ENCODE data around the gene PROM2.
A peak's percentile ranks its signal among the peaks of the same experiment; 100 is the strongest.

The PROM2 gene, protein sequence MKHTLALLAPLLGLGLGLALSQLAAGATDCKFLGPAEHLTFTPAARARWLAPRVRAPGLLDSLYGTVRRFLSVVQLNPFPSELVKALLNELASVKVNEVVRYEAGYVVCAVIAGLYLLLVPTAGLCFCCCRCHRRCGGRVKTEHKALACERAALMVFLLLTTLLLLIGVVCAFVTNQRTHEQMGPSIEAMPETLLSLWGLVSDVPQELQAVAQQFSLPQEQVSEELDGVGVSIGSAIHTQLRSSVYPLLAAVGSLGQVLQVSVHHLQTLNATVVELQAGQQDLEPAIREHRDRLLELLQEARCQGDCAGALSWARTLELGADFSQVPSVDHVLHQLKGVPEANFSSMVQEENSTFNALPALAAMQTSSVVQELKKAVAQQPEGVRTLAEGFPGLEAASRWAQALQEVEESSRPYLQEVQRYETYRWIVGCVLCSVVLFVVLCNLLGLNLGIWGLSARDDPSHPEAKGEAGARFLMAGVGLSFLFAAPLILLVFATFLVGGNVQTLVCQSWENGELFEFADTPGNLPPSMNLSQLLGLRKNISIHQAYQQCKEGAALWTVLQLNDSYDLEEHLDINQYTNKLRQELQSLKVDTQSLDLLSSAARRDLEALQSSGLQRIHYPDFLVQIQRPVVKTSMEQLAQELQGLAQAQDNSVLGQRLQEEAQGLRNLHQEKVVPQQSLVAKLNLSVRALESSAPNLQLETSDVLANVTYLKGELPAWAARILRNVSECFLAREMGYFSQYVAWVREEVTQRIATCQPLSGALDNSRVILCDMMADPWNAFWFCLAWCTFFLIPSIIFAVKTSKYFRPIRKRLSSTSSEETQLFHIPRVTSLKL

DNA sequence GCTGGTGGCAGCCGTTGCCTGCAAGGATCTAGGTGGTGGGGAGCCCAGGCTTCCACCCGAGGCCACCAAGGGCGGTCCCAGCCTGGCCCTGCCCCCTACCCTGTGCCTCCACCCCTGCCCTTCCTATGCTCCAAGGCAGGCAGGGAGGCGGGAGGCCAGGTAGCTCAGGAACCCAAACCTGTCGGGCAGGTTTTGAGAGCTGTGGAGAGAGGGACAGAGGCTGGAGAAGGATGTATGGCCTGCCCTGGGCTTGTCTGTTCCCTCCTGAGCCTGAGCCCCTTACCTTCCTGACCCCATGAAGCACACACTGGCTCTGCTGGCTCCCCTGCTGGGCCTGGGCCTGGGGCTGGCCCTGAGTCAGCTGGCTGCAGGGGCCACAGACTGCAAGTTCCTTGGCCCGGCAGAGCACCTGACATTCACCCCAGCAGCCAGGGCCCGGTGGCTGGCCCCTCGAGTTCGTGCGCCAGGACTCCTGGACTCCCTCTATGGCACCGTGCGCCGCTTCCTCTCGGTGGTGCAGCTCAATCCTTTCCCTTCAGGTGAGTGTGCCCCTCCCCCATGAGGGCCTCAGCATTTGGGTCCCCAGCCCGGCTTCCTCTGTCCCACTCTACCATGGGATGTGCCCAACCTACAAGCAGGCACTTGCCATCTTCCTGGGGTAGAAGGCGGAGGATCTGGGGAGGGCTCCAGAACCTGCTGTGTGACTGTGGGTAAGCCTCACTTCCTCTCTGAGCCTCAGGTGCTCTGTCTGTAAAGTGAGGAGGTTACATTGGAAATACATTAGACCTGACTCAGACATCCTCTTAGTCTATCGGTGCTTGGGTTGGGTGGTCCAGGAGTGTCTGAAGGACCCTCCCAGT is at the start of gene PROM2:
Gene PROM2 (plus strand): TSS at position 159 of the 860 bp plus-strand sequence. CDS start 137 bp downstream, at position 296.
- Histone ChIP-seq H3K9me3 (no peaks in the 10 kb centered on the region), H3K27ac (no peak within 1 kb of the TSS), H3K4me3 (no peak within 1 kb of the TSS), H3K4me1 (peaks cover 0 to 18% (median 0%) of the 10 kb centered on the region in 4 donors), H3K27me3 (no peaks in the 10 kb centered on the region), H3K36me3 (no peaks in the 10 kb centered on the region)
- peak; percentile 10 to 62 for DNase-seq
- TF ChIP-seq, protein P1, sequence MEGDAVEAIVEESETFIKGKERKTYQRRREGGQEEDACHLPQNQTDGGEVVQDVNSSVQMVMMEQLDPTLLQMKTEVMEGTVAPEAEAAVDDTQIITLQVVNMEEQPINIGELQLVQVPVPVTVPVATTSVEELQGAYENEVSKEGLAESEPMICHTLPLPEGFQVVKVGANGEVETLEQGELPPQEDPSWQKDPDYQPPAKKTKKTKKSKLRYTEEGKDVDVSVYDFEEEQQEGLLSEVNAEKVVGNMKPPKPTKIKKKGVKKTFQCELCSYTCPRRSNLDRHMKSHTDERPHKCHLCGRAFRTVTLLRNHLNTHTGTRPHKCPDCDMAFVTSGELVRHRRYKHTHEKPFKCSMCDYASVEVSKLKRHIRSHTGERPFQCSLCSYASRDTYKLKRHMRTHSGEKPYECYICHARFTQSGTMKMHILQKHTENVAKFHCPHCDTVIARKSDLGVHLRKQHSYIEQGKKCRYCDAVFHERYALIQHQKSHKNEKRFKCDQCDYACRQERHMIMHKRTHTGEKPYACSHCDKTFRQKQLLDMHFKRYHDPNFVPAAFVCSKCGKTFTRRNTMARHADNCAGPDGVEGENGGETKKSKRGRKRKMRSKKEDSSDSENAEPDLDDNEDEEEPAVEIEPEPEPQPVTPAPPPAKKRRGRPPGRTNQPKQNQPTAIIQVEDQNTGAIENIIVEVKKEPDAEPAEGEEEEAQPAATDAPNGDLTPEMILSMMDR (IDR thresholded peaks at IDR 0.05), result no peak
- intact Hi-C loops (cut with DNase I; ENCODE audit: low total_unique reads), result no loop called here

DNA sequence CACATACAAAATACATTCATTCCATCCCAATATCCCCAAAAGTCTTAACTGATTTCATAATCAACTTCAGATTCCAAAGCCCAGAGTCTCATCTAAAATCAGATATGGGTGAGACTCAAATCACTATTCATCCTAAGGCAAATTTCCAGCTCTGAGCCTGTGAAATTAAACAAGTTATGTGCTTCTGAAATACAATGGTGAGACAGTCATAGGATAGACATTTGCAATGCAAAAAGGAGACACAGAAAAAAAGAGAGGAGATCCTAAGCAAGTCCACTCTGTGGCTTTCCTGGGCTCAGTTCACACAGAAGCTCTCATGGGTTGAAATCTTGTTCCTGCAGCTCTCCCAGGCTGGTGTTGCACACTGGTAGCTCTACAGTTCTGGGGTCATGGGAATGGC is 48.6 kb upstream of the PROM2 start:
- TF ChIP-seq, protein P1 (IDR thresholded peaks at IDR 0.05), result no peak
- H3K9me3 ChIP-seq, result peaks cover 0 to 93% (median 36%) of the 10 kb centered on the region in 3 donors
- no peak overlapping the region for H3K4me3 ChIP-seq
- no peaks in the 10 kb centered on the region for H3K27me3 ChIP-seq
- peaks cover 19 to 42% (median 41%) of the 10 kb centered on the region in 3 donors for H3K36me3 ChIP-seq
- intact Hi-C loops (cut with DNase I; ENCODE audit: low total_unique reads), result no loop called here
- no peaks in the 10 kb centered on the region for H3K4me1 ChIP-seq
- no peak for DNase-seq
- no peak overlapping the region for H3K27ac ChIP-seq

DNA sequence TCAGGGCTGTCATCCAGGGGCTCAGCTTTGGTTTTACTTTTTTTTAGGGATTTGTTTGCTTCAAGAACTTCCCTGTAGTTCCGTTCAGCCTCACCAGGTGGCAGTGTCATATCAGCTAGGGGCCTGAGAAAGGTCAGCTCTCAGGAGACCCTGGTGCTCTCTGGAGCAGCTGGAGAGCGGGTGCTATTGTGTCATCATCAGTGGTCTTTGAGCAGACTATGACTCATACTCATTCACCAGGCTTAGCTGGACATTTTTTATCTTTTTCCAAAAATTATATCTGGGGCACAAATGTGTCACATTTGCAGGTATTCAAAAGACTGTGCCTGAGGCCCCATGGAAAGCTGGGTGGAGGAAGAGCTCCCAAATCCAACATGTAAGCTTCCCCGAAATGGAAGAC is 42.5 kb upstream of the PROM2 start:
- peaks cover 0 to 93% (median 28%) of the 10 kb centered on the region in 3 donors for H3K9me3 ChIP-seq
- intact Hi-C loops (cut with DNase I; ENCODE audit: low total_unique reads), result no loop called here
- TF ChIP-seq, protein P1 (IDR thresholded peaks at IDR 0.05), result no peak

DNA sequence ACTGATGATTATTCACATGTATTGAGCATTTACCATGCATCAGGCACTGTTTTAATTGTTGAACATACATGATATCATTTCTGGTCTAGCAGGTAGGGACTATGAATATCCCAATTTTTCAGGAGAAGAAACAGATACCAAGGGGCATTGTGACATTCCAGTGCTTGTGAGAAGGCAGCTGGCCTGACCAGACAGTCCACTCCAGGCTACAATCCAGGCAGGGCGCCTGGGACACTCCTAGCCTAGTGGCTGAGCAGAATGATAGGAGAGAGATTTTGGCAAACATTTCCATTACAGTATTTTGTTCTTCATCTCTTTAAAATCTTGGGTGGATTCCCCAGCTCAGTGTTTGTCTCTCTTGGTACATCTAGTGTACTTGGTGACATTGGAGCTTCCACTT is 42.0 kb upstream of the PROM2 start:
- TF ChIP-seq, protein P1 (IDR thresholded peaks at IDR 0.05), result no peak
- intact Hi-C loops (cut with DNase I; ENCODE audit: low total_unique reads), result no loop called here
- Histone ChIP-seq H3K27ac (no peak overlapping the region), H3K4me1 (no peaks in the 10 kb centered on the region), H3K9me3 (peaks cover 0 to 93% (median 28%) of the 10 kb centered on the region in 3 donors), H3K27me3 (no peaks in the 10 kb centered on the region), H3K4me3 (no peak overlapping the region), H3K36me3 (peaks cover 0 to 17% (median 0%) of the 10 kb centered on the region in 3 donors)
- no peak for DNase-seq

More for the DNA sequence above, 42.5 kb upstream of the PROM2 start:
- Histone ChIP-seq H3K27ac (no peak overlapping the region), H3K4me3 (no peak overlapping the region), H3K36me3 (peaks cover 0 to 17% (median 0%) of the 10 kb centered on the region in 3 donors), H3K4me1 (no peaks in the 10 kb centered on the region), H3K27me3 (no peaks in the 10 kb centered on the region)
- no peak for DNase-seq

DNA sequence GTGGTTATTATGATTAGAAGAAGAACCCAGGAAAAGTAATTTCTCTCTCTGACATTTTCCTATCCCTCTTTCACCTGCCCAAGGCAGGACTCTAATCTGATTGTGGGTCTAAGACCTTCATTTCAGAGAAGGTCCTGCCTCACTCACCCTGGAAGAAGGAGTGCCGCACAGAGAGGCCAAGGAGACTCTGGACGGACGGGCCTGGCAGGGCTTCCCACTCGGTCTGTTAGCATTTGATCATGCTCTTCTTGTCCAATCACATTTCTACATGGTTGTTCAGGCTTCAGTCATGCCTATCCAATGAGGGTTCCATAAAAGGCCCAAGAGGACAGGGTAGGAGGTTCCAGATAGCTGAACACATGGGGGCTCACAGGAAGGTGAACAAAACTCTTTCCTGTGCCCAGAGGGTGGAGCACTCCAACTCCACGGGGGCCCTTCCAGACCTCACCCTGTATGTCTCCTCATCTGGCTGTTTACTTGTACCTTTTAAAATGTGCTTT is 39.9 kb upstream of the PROM2 start:
- DNase-seq, result no peak
- no peaks in the 10 kb centered on the region for H3K27me3 ChIP-seq
- peaks cover 0 to 17% (median 0%) of the 10 kb centered on the region in 3 donors for H3K36me3 ChIP-seq
- H3K9me3 ChIP-seq, result peaks cover 0 to 97% (median 39%) of the 10 kb centered on the region in 3 donors
- H3K4me1 ChIP-seq, result no peaks in the 10 kb centered on the region
- intact Hi-C loops (cut with DNase I; ENCODE audit: low total_unique reads), result no loop called here
- no peak overlapping the region for H3K27ac ChIP-seq
- TF ChIP-seq, protein P1 (IDR thresholded peaks at IDR 0.05), result no peak
- H3K4me3 ChIP-seq, result no peak overlapping the region
